HG03575 (cell line): ENCODE results near the gene UQCC3.
"Not testable (repeated sequence)": the region's sequence is repeated elsewhere in the genome, so short reads cannot be mapped to it uniquely, and the experiment has no call there.

ENCODE experiments used
- ATAC-seq: cut with Tn5 transposase; IDR thresholded peaks from one replicate; pipeline ENCODE4 v1.9.1; 2021; ENCODE audit not compliant: unreplicated experiment, insufficient number of reproducible peaks, low FRiP score; ENCODE audit errors: extremely low read depth

The UQCC3 gene

DNA sequence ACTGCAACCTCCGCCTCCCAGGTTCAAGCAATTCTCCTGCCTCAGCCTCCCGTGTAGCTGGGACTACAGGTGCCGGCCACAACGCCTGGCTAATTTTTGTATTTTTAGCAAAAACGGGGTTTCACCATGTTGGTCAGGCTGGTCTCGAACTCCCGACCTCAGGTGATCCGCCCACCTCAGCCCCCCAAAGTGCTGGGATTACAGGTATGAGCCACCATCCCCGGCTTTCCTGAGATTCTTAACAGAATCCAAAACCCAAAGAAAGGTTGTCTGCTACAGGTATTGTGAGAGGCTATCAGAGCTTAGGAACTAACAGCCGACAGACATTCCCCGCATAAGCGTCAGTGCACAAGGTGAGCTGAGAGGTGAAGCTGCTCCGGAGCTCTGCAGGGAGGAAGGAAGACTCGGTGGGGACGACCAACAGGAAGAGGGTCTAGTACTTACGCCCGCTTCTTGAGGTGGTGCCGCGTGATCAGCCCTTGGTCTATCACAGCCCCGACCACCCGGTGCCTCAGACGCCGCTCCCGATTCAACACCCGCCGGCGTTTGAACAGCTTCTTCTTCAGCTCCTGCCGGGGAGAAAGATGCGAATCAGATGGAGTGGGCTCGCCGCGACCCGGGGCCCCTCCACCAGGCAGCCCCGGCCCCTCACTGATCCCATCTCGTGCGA, 6.9 kb upstream of the UQCC3 start:
- no peak for ATAC-seq

DNA sequence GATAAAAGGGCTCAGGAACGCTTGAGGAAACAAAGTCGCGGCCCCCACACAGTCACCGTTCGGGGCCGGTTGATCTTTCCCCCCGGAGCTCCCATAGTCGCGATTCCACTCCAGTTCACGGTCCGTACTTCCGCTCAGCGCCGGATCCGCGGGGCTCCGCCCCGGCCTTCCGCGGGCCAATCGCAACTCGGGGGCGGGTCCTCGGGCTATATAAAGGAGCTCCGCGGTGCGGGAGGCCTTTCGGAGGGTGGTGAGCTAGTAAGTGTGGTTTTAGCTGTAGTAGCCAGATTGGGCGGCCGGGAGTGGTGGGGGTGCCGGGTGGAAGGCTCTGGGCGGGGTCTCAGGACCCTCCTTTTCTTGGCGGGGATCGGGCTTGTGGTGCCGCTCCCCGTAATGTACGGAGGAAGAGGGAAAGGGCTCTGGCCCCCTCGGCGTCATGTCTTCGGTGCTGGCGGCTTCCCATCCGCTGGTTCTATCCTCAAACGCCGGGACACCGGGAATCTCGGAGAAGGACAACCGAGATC, 6.3 kb upstream of the UQCC3 start, which contains the start of the genes C11orf98 and CSKMT:
Gene C11orf98 (minus strand): TSS at position 136 of the 524 bp plus-strand sequence. CDS start 41 bp downstream, at position 95.
Gene CSKMT (plus strand): TSS at position 238 of the 524 bp plus-strand sequence. CDS start 568 bp downstream, outside the sequence.
- ATAC-seq: no peak

DNA sequence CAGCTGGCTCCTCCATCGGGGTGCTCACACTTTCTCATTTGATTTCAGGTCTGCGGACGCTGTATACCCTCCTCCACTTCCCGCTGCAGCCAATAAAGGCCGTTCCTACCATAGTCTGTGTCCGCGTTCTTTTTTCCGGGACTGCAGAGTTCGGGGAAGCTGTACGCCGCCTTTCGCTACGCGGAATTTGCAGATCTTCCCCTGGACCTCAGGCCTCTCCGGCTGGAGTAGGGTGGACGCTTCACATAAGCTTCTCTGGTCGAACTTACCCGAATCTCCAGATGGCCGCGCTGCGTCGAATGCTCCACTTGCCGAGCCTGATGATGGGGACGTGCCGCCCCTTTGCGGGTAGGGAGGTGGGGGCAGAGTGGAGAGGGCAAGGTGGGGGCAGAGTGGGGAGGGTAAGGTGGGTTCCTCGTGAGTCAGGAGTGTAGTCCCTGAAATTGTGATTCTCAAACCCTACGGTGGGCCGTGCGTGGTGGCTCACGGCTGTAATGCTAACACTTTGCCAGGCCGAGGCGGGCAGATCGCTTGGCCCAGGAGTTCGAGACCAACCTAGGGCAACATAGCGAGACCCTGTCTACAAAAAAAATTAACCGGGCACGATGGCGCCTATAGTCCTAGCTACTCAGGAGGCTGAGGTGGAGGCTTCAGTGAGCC, 5.7 kb upstream of the UQCC3 start:
- ATAC-seq: no peak

DNA sequence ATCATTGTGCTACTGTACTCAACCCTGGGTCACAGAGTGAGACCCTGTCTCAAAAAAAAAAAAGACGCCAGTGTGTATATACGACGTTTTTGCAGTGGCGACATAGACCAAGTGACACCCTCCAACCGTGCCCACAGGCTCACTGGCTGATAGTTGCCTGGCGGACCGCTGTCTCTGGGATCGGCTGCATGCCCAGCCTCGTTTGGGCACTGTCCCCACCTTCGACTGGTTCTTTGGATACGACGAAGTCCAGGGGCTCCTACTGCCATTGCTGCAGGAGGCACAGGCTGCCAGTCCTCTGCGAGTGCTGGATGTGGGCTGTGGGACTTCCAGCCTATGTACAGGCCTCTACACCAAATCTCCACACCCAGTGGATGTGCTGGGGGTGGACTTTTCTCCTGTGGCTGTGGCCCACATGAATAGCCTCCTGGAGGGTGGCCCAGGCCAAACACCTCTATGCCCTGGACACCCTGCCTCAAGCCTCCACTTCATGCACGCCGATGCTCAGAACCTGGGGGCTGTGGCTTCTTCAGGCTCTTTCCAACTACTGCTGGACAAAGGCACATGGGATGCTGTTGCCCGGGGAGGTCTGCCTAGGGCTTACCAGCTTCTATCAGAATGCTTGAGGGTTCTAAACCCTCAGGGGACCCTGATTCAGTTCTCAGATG, 5.1 kb upstream of the UQCC3 start:
- ATAC-seq: no peak

DNA sequence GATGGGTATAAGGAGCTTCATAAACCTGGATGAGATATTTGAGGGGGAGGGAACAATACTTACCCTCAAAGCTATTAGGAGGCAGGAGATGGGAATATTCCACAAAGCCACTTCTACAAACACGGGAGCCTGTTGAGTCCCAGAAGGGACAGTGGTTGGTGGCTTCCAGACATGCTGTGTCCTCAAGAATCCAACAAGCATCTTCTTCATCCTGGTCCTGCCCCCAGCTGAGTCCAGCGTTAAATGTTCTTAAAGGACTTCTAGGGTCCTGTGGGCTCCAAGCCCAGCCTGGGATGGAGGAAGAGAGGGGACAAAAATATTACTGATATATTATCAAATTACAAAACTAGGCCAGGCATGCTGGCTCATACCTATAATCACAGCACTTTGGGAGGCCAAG, 4.0 kb upstream of the UQCC3 start:
- no peak for ATAC-seq

DNA sequence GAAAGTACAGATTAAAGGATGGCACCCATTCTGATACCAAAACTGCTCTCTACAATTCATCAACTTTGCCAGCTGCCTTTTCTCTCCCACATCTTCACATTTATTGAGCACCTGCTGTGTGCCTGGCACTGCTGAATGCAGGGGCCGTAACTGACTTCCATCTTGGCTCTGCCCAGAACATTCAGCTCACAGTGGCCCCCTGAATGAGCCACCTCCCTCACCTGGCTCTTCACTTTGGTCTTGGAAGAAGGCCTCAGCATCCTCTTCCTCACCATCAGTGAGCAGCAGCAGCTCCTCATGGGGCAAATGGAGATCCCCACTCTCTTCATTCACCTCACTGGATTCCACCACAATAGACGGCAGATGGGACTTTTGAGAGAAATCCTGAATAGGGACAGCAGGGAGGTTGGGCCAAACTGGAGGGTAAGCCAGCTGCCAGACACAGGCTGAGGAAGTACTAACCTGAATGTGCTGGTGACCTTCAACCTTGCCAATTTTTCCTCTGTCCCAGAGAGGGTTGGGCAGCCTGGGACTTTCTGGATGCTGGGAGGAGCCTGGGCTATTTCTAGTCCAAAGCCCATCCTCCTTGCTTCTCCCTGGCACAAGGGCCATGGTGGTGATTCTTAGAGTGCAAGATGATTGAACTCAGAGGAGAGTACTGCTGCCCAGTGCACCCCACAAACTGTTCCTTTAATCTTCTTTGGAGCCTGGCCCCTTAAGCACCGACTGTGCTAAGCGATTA, 1.9 kb upstream of the UQCC3 start:
- no peak for ATAC-seq

DNA sequence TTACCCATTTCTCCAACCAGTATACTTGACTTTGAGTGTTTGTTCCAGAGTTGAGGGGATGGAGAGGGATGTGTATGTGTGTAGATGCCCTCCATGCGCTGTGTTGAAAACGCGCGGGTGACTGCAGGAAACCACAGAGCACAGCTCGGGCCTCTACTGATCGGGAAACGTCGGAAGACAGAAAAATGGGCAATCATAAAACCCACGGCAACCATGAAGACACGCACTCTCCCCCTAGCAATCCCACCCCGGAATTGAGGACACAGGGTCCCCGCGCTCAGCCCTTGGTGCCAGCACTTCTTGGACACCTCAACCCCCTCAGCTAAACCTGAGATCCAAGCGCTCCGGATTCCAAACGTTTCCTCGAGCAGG, 251 bp upstream of the UQCC3 start:
- ATAC-seq: no peak

DNA sequence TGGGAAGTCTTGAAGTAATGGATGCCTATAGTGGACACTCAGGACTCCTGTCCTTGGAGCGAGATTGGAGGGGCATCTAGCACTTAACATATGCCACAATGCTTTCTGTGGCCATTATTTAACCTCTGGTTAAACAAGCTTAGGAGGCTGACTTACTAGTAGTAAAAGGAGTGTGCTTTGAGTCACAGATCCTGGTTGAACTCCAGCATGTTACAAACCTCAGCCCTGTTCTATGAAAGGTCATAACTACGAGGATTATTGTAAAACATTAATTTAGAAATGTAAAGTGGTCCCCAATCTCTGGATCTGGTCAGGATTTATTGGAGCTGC, 1.7 kb downstream of the UQCC3 start:
- ATAC-seq: no peak

DNA sequence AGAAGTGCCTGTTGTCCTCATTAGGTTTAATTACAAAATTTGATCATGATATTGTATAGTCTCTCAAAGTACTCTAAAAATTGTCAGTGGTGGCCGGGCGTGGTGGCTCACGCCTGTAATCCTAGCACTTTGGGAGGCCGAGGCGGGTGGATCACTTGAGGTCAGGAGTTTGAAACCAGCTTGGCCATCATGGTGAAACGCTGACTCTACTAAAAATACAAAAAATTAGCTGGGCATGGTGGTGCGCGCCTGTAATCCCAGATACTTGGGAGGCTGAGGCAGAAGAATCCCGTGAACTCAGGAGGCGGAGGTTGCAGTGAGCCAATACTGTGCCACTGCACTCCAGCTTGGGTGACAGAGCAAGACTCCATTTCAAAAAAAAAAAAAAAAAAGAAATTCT, 3.9 kb downstream of the UQCC3 start:
- ATAC-seq: not testable (repeated sequence)

DNA sequence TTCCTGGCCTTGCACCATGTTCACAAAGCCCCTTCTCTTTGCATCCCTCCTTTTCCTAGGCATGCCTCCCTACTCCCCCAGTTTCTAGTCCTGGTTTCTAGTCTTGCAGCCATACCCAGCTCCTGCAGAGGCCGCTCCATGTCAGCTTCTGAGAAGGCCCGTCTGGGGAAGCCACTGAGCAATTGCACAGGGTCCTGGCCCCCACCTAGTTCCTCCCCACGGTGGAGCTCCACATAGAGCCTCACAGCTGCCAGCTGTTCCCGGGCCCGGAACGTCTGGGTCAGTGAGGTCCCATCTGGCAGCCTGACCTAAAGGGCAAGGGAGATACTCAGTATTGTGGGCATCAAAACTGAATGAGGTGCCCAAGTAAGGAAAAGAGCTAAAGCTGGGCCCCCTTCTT, 5.2 kb downstream of the UQCC3 start:
- ATAC-seq: no peak

DNA sequence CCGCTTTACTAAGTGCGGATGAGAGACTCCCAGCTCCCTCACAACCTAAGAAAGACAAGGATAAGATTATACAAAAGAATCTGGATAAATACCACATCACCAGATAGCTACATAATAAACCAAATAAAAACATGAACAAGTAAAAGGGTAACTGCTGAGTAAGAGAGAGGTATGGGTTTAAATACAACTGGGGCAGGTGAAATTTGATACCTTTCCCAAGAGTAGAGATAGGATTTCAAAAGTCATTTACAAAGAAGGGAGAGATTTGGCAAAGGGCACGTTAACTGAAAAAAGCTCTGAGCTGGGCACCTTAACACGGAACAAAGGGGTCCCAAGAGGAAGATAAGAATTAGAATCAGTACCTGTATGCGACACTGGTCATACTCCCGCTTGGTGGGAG, 5.7 kb downstream of the UQCC3 start:
- no peak for ATAC-seq

DNA sequence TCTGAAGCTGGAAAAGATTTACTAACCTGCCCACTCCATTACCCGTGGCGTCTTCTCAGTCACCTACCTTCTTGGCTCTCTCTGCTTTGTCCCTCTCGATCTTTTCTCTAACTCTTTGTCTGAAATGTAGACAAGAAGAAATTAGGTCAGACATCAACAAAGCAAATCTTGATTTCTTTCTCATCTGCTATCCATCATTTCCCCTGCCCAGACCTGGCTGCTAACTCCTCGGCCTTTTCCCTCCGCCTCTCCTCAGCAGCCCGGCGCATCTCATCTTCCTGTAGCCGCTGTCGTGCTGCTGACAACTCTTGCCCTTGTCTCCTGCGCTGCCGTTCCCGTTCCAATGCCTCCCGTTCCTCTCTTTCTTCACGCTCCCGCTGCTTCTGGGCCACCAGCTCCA, 6.2 kb downstream of the UQCC3 start:
- ATAC-seq: no peak

DNA sequence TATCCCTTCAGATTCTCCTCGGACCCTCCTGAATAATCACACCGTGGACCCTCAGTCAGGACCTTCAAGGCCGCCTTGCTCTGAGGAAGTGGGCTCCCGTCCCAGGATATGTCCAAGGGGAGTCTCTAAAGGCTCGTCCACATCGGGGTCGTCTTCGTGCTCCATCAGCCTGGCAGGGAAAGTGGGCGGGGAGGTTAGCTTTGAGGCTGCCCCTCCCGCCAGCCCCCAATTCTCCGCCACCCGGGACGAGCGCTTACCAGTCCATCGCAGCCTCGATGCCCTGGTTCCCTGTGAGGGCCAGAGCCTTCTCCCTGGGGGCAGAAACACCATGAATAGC, 6.9 kb downstream of the UQCC3 start:
- no peak for ATAC-seq

DNA sequence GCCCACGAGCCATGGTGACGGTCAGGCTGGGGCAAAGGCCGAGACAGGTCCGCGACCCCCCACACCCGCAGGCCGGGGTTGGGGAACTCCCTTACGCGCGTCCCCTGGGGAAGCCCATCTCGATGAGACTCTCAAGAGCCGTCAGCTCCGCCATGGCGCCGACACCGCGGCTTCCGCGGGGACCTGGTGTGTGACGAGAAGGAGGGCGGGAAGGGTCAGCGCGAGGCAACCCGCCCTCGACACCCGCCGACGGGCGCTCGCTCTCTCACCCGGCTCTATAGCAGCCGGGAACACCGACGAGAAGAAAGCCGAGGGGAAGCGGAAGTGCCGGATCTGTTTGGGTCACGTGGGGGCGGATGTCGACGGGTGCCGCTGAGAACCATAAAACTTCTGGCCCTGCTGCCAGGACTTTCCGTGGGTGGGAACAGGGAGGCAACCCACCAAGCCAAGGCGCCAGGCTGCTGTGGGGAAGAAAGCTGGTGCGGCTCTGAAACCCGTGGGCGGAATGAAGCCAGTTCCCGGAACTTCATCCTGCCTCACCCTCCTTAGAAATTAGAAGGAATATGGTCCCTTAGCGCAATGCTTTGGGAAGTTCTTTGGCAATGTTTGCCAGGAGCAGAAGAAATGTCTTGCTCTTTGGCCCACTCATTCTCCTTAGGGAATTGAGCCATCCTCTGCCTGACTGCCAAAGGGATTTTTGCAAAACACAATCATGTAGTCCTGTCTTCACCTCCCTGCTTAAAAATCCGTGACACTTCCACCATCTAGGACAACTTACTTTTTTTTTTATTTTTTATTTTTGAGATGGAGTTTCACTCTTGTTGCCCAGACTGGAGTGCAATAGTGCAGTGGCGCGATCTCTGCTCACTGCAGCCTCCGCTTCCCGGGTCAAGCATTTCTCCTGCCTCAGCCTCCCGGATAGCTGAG, 7.6 kb downstream of the UQCC3 start, which contains the start of gene UBXN1:
Gene UBXN1 (minus strand): TSS at position 304 of the 927 bp plus-strand sequence. CDS start 150 bp downstream, at position 154.
- ATAC-seq: no peak

DNA sequence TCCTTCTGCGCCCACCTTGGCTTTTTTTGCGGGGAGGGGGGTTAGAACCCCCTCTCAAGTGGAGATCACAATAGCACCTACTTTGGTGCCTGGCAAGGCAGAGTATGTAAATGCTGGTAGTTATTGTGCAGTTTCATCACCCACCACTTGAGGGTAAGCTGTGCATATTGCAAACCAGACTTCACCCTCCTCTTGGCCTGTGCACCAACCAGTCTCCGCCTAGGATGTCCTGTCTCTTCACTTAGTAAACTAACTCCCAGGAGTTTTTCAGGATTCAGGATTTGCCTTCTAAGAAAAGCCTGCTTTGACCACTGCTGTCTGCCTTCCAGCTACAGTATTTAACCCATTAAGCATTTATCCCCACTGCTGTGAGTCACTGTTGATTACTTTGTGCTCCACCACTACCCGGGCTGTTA, 9.4 kb downstream of the UQCC3 start:
- ATAC-seq: no peak

DNA sequence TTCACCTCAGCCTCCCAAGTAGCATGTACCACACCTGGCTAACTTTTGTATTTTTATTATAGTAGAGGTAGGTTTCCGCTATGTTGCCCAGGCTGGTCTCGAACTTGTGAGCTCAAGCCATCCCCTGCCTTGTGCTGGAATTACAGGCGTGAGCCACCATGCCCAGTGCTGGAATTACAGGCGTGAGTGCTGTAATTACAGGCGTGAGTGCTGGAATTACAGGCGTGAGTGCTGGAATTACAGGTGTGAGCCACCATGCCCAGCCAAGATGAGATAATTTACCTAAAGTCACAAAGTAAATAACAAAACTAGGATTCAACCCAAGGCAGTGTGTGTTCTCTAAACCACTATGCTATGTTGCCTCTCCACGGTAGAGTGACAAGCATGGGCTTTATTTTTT, 11.0 kb downstream of the UQCC3 start:
- no peak for ATAC-seq

DNA sequence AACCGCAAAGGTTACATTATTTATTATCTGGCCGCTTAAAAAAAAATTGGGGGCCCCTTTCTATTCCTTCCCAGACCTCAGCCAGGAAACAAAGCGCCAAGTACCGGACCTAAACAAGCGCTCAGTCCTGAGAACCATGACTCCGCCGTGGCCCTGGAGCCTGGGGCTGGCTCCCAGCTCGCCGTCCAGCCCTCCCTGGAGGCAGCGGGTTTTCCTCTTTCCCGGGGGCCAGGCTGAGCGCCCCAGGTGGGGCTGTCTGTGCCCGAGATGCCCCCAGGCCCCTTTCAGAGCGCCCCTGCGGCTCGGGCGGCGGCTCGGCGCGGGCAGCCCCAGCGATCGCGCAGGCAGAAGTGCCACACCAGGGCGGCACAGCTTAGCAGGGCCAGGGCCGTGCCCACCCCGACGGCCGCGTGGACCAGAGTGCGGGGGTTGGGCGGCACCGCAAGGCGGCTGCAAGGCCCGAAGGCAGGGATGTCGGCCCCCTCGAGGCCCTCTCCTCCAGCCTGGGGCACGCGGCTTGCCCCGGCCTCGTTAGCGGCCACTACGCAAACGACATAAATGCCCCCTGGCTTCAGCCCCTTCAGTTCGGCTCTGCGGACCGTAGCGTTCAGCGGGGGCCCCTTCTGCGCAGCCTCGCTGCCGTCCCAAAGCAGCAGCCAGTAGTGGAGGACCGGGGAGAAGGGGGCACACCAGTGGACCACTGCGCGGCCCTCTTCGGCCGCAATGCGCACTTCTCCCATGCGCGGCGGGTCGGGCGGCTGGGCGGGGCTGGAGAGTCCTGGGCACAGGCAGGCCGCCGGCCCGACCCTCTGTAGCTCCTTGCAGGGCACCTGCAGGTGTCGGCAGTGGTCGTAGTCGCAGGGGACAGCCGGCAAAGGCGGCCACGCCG, 16.3 kb downstream of the UQCC3 start:
- ATAC-seq: no peak

DNA sequence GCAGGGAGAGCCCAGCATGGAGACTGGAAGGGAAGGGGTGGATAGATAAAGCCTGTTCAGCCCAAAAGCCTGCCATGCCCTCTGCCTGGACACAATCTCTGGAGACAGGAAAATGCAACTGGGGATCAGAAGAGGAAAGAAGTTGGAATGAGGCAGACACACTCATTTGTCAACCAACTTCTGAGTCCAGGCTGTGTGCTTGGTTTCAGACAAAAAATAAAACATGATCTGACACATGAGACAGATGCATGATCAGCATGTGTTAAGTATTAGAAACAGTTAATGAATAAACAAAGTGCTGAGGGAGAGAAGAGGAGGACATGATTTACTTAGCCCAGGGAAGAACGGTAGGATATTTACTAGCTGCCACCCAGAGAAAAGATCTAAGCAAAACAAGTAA, 17.0 kb downstream of the UQCC3 start:
- ATAC-seq: no peak
